Type B pancreatic cell (in vitro differentiated cells): ENCODE data around the gene IL10. TPM values are rescaled to one million over a fixed set of nuclear protein-coding genes. Genes with fewer than 3 reads are reported as not detected.

Experiments used
- DNase-seq: peaks from one replicate; pipeline ENCODE4 v3.0.0; 2021; ENCODE audit warnings: mixed read lengths; ENCODE audit not compliant: unreplicated experiment; ENCODE audit errors: extremely low spot score
- H3K27ac Mint-ChIP-seq: 2 replicates; pipeline ENCODE4 v1.8.0; 2021; ENCODE audit warnings: mild to moderate bottlenecking, mixed read lengths
- H3K27me3 Mint-ChIP-seq: 2 replicates; pipeline ENCODE4 v1.8.0; 2021; ENCODE audit warnings: mixed read lengths
- H3K36me3 Mint-ChIP-seq: 2 replicates; pipeline ENCODE4 v1.8.0; 2021; ENCODE audit warnings: mixed read lengths
- H3K4me1 Mint-ChIP-seq: one replicate; pipeline ENCODE4 v1.8.0; 2021; ENCODE audit warnings: mixed read lengths; ENCODE audit not compliant: unreplicated experiment
- H3K4me3 Mint-ChIP-seq: 2 replicates; pipeline ENCODE4 v1.8.0; 2021; ENCODE audit warnings: mild to moderate bottlenecking, mixed read lengths
- H3K9me3 Mint-ChIP-seq: 2 replicates; pipeline ENCODE4 v1.8.0; 2021; ENCODE audit warnings: mixed read lengths
- total RNA-seq: library from RNA; stranded (reverse); gene quantifications from 2 replicates; pipeline ENCODE4 v1.2.1, GENCODE V29; 2021; ENCODE audit warnings: low replicate concordance
- TF ChIP-seq, protein P1 (sequence below): fragments of 200-600 bp; sonication (generic); conservative IDR thresholded peaks from 2 replicates; pipeline ENCODE4 v1.5.0; 2021; ENCODE audit warnings: antibody characterized with exemption, mild to moderate bottlenecking

The IL10 gene
- total RNA-seq, 1 donor from 2014 or later = not detected

DNA sequence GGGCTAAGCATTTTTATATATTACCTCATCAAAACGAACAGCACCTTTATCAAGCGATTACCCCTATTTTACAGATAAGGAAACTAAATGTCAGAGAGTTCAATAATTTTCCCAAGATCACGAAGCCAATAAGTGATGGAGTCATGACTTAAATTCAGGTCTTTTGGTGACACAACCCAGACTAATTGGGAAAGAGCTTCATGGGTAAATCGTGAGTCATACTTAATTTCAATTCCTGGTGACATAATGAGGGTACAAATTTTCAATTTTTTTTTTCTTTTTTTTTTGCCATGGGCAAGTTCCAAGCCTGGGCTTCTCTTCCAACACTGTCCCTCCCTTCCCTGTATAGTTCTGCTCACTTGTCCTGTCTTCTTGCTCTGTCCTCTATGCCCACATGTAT lies 30.1 kb upstream of the IL10 start:
- H3K9me3 Mint-ChIP-seq = no peaks in the 10 kb centered on the region
- H3K4me1 Mint-ChIP-seq = peaks cover 14% of the 10 kb centered on the region
- no peak for DNase-seq
- no peaks in the 10 kb centered on the region for H3K36me3 Mint-ChIP-seq
- no peak overlapping the region for H3K4me3 Mint-ChIP-seq
- no peak overlapping the region for H3K27ac Mint-ChIP-seq
- peaks cover 21% of the 10 kb centered on the region for H3K27me3 Mint-ChIP-seq
- TF ChIP-seq, protein P1, sequence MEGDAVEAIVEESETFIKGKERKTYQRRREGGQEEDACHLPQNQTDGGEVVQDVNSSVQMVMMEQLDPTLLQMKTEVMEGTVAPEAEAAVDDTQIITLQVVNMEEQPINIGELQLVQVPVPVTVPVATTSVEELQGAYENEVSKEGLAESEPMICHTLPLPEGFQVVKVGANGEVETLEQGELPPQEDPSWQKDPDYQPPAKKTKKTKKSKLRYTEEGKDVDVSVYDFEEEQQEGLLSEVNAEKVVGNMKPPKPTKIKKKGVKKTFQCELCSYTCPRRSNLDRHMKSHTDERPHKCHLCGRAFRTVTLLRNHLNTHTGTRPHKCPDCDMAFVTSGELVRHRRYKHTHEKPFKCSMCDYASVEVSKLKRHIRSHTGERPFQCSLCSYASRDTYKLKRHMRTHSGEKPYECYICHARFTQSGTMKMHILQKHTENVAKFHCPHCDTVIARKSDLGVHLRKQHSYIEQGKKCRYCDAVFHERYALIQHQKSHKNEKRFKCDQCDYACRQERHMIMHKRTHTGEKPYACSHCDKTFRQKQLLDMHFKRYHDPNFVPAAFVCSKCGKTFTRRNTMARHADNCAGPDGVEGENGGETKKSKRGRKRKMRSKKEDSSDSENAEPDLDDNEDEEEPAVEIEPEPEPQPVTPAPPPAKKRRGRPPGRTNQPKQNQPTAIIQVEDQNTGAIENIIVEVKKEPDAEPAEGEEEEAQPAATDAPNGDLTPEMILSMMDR = no peak

DNA sequence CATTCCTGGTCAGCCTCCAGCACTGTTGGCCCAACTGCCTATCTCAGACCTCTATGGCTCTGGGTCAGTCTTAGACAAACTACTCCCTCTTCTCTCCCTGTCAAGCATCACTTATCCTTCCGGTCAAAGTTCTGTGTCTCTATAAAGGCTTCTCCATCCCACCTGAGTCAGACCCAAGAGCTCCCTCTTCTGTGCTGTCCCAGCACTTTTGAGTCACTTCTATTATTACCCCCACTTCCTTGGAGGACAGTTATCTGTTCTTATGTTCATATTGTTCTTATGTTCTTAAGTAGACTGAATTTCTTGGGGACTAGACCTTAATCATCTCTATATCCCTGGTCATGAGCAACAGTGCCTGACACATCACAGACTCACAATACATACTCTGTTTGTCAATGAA lies 29.2 kb upstream of the IL10 start:
- H3K36me3 Mint-ChIP-seq = no peaks in the 10 kb centered on the region
- DNase-seq = no peak
- H3K9me3 Mint-ChIP-seq = no peaks in the 10 kb centered on the region
- H3K4me3 Mint-ChIP-seq = no peak overlapping the region
- H3K4me1 Mint-ChIP-seq = peaks cover 14% of the 10 kb centered on the region
- H3K27ac Mint-ChIP-seq = no peak overlapping the region
- TF ChIP-seq, protein P1 = no peak
- H3K27me3 Mint-ChIP-seq = peaks cover 17% of the 10 kb centered on the region

DNA sequence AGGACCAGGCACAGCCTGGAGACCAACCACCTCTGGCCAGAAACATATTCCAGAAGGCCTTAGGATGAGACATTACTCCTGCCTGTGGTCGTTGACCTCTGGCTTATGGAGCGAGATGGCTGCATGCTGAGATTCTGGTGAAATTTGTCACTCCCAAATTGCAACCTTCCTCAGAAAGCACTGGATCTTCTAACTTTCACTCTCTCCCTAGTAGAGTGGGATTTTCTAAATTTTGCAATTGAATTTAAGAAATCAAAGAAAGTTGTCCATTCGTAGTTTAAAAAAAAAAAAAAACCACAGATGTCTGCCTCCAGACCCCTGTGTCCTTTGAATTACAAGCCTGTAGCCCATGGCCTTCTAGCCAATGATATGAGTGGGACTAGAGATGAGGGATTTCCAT lies 28.6 kb upstream of the IL10 start:
- H3K27ac Mint-ChIP-seq = no peak overlapping the region
- peaks cover 14% of the 10 kb centered on the region for H3K4me1 Mint-ChIP-seq
- H3K4me3 Mint-ChIP-seq = no peak overlapping the region
- TF ChIP-seq, protein P1 = no peak
- DNase-seq = no peak
- H3K27me3 Mint-ChIP-seq = peaks cover 17% of the 10 kb centered on the region
- H3K36me3 Mint-ChIP-seq = no peaks in the 10 kb centered on the region
- no peaks in the 10 kb centered on the region for H3K9me3 Mint-ChIP-seq

DNA sequence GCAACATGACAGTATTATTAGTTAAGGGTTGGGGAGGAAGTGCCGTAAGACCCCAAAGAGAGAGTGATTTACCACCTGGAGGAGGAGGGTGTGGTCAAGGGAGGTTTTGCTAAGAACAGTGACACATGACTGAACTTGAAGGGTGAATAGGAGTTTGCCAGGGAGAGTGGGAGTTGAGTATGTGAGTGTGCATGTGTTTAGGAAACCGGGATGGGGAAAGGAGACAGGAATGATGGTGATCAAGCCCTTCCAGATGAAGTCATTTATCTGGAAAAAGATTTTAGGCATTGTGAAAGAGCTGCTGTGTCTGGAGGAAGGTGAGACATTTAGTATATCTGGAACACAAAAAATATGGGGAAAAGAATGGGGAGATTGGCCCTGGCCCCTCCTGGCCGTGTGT lies 28.1 kb upstream of the IL10 start:
- Mint-ChIP-seq H3K36me3 (no peaks in the 10 kb centered on the region), H3K27ac (no peak overlapping the region), H3K4me3 (no peak overlapping the region), H3K9me3 (no peaks in the 10 kb centered on the region), H3K4me1 (peaks cover 14% of the 10 kb centered on the region), H3K27me3 (peaks cover 17% of the 10 kb centered on the region)
- TF ChIP-seq, protein P1 = no peak
- no peak for DNase-seq

DNA sequence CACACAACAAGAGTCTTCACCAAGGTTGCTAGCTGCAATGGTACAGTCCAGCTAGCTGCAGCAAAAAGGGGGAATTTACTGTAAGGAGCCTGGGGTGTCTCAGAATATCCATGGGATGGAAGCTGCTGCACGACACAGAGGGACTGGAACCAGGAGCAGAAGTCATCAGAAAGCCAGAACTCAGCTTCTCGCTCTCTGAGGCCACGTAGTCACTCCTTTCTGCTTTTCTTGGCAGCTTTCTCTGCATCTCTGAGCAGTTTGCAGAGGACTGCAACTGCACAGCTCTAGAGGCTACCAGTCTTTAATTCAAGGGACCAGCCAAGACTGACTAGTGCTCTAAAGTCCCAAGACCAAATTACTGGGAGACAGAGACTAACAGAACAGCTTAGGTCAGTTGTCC lies 27.0 kb upstream of the IL10 start:
- H3K27me3 Mint-ChIP-seq = peaks cover 11% of the 10 kb centered on the region
- no peak for DNase-seq

More for the DNA sequence above, 27.0 kb upstream of the IL10 start:
- peaks cover 8% of the 10 kb centered on the region for H3K4me1 Mint-ChIP-seq
- TF ChIP-seq, protein P1 = no peak
- no peaks in the 10 kb centered on the region for H3K9me3 Mint-ChIP-seq
- H3K36me3 Mint-ChIP-seq = no peaks in the 10 kb centered on the region
- no peak overlapping the region for H3K27ac Mint-ChIP-seq
- H3K4me3 Mint-ChIP-seq = no peak overlapping the region
